K562 (cell line): ENCODE data around the gene RETREG2. TPM values are rescaled to one million over a fixed set of nuclear protein-coding genes. Genes with fewer than 3 reads are reported as not detected.

Experiments
- CXXC5 ChIP-seq: fragments of 250-450 bp; sonication (Bioruptor Pico); IDR thresholded peaks from 2 replicates; pipeline ENCODE4 v1.8.0; 2022; ENCODE audit warnings: inconsistent platforms, mild to moderate bottlenecking, moderate library complexity
- DDX20 ChIP-seq: fragments of 450-650 bp; IDR thresholded peaks from 2 replicates; pipeline ENCODE4 v1.6.1; 2016; ENCODE audit warnings: missing genetic modification characterization, low read depth, mild to moderate bottlenecking, missing compliant biosample characterization, moderate library complexity
- DEAF1 ChIP-seq: fragments of 450-650 bp; formaldehyde crosslinking; IDR thresholded peaks from 2 replicates; pipeline ENCODE4 v1.4.0; 2020; ENCODE audit warnings: mild to moderate bottlenecking, moderate library complexity
- GATA2 ChIP-seq: sonication (generic); formaldehyde crosslinking; IDR thresholded peaks from 2 replicates; pipeline ENCODE4 v1.4.0; 2020; ENCODE audit warnings: mild to moderate bottlenecking, missing genetic modification reagents
- LEF1 ChIP-seq: fragments of 450-650 bp; IDR thresholded peaks from 2 replicates; pipeline ENCODE4 v1.6.1; 2016; ENCODE audit warnings: mild to moderate bottlenecking
- MTA1 ChIP-seq: fragments of 450-650 bp; IDR thresholded peaks from 2 replicates; pipeline ENCODE4 v1.6.1; 2017; ENCODE audit warnings: borderline replicate concordance
- NFRKB ChIP-seq: fragments of 450-650 bp; IDR thresholded peaks from 2 replicates; pipeline ENCODE4 v1.6.1; 2016; ENCODE audit warnings: low read depth
- POLR2B ChIP-seq: fragments of 450-650 bp; IDR thresholded peaks from 2 replicates; pipeline ENCODE4 v1.6.1; 2018; ENCODE audit warnings: low read depth; ENCODE audit not compliant: partially characterized antibody
- PTBP1 ChIP-seq: fragments of 200-400 bp; formaldehyde crosslinking; IDR thresholded peaks from 2 replicates; pipeline ENCODE4 v1.6.1; 2017; ENCODE audit warnings: low read depth, low read length
- PYGO2 ChIP-seq: fragments of 450-650 bp; IDR thresholded peaks from 2 replicates; pipeline ENCODE4 v1.6.1; 2016; ENCODE audit warnings: mild to moderate bottlenecking, missing genetic modification characterization, moderate library complexity, missing compliant biosample characterization
- SUPT5H ChIP-seq: fragments of 450-650 bp; IDR thresholded peaks from 2 replicates; pipeline ENCODE4 v1.6.1; 2016
- THRA ChIP-seq: fragments of 450-650 bp; IDR thresholded peaks from 2 replicates; pipeline ENCODE4 v1.6.1; 2017; ENCODE audit warnings: mild to moderate bottlenecking, moderate library complexity
- ZFP36 ChIP-seq: fragments of 150-350 bp; IDR thresholded peaks from 2 replicates; pipeline ENCODE4 v1.6.1; 2018; ENCODE audit warnings: low read length, low read depth; ENCODE audit not compliant: partially characterized antibody
- ZNF77 ChIP-seq: fragments of 250-450 bp; sonication (Bioruptor Pico); IDR thresholded peaks from 2 replicates; pipeline ENCODE4 v1.5.0; 2020
- polyA plus RNA-seq, 8 experiments: library from polyadenylated mRNA; depleted of rRNA in 4 of 8; stranded (reverse) in 5 of 8; unstranded in 3 of 8; fragments of >200 nt; fragmentation: Nextera tagmentation in 2 of 8; fragmentation: Illumina TruSeq in 1 of 8; extraction: Ambion mirVana in 2 of 8; extraction: Trizol in 1 of 8; gene quantifications; 2 replicates each; pipeline versions ENCODE4 v1.2.1 to v1.2.3, GENCODE V29; 2011 to 2014; ENCODE audit warnings: inconsistent platforms in 1 of 8, missing spikeins in 1 of 8
- total RNA-seq, 7 experiments: library from RNA; depleted of rRNA in 6 of 7; stranded (reverse); fragments of >200 nt in 6 of 7; fragmentation: Illumina TruSeq in 2 of 7; extraction: Trizol in 2 of 7; gene quantifications; 2 replicates each; pipeline versions ENCODE4 v1.2.1 to v1.2.3, GENCODE V29; 2011 to 2021; ENCODE audit warnings: low replicate concordance in 1 of 7
- TF ChIP-seq, protein P1 (sequence below), 2 experiments: fragments of 450-650 bp; IDR thresholded peaks; 2 replicates each; pipeline ENCODE4 v1.6.1; 2016
- TF ChIP-seq, protein P2 (sequence below): fragments of 450-650 bp; formaldehyde crosslinking; conservative IDR thresholded peaks from 2 replicates; pipeline ENCODE4 v1.4.0; 2022; ENCODE audit warnings: mild to moderate bottlenecking, missing genetic modification characterization
- TF ChIP-seq, protein P3 (sequence below): fragments of 150-350 bp; IDR thresholded peaks from 2 replicates; pipeline ENCODE4 v1.6.1; 2014; ENCODE audit warnings: low read depth, mild to moderate bottlenecking, low read length, borderline replicate concordance

The RETREG2 gene
- total and polyA plus RNA-seq, 9 of the 15 experiments (the other 6 are each of a cell fraction or from before 2014, with no cell fraction given), result 4.9 to 40.1 (median 19.2) TPM

- TF ChIP-seq, protein P1, sequence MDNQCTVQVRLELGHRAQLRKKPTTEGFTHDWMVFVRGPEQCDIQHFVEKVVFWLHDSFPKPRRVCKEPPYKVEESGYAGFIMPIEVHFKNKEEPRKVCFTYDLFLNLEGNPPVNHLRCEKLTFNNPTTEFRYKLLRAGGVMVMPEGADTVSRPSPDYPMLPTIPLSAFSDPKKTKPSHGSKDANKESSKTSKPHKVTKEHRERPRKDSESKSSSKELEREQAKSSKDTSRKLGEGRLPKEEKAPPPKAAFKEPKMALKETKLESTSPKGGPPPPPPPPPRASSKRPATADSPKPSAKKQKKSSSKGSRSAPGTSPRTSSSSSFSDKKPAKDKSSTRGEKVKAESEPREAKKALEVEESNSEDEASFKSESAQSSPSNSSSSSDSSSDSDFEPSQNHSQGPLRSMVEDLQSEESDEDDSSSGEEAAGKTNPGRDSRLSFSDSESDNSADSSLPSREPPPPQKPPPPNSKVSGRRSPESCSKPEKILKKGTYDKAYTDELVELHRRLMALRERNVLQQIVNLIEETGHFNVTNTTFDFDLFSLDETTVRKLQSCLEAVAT (IDR thresholded peaks at IDR 0.05), result peak in 1 of 2 experiments; percentile 75; a peak in 1 of 4 replicates
- TF ChIP-seq LEF1 (0 out of 2 replicates have a peak, but pooled peaks have one; percentile 37), CXXC5 (CRISPR knock-in tag) (peak; percentile 94), SUPT5H (peak; percentile 80), THRA (no peak), POLR2B (peak; percentile 86), PYGO2 (tag) (no peak), ZFP36 (no peak), ZNF77 (CRISPR knock-in tag) (no peak), DDX20 (tag) (no peak), MTA1 (no peak), GATA2 (CRISPR knock-in tag) (no peak), PTBP1 (no peak), DEAF1 (CRISPR knock-in tag) (no peak), NFRKB (peak; percentile 73; the same call in 1 of the 2 replicates)
- TF ChIP-seq, protein P2, sequence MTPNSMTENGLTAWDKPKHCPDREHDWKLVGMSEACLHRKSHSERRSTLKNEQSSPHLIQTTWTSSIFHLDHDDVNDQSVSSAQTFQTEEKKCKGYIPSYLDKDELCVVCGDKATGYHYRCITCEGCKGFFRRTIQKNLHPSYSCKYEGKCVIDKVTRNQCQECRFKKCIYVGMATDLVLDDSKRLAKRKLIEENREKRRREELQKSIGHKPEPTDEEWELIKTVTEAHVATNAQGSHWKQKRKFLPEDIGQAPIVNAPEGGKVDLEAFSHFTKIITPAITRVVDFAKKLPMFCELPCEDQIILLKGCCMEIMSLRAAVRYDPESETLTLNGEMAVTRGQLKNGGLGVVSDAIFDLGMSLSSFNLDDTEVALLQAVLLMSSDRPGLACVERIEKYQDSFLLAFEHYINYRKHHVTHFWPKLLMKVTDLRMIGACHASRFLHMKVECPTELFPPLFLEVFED, result peak; percentile 72; the same call in 1 of the 2 replicates
- TF ChIP-seq, protein P3, sequence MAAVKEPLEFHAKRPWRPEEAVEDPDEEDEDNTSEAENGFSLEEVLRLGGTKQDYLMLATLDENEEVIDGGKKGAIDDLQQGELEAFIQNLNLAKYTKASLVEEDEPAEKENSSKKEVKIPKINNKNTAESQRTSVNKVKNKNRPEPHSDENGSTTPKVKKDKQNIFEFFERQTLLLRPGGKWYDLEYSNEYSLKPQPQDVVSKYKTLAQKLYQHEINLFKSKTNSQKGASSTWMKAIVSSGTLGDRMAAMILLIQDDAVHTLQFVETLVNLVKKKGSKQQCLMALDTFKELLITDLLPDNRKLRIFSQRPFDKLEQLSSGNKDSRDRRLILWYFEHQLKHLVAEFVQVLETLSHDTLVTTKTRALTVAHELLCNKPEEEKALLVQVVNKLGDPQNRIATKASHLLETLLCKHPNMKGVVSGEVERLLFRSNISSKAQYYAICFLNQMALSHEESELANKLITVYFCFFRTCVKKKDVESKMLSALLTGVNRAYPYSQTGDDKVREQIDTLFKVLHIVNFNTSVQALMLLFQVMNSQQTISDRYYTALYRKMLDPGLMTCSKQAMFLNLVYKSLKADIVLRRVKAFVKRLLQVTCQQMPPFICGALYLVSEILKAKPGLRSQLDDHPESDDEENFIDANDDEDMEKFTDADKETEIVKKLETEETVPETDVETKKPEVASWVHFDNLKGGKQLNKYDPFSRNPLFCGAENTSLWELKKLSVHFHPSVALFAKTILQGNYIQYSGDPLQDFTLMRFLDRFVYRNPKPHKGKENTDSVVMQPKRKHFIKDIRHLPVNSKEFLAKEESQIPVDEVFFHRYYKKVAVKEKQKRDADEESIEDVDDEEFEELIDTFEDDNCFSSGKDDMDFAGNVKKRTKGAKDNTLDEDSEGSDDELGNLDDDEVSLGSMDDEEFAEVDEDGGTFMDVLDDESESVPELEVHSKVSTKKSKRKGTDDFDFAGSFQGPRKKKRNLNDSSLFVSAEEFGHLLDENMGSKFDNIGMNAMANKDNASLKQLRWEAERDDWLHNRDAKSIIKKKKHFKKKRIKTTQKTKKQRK, result no peak
Measured at GRCh38 chr2:219177552-219178376, at the start of gene RETREG2 (continued).
